Measurements from ENCODE around the gene OR2T34.
"Not testable (repeated sequence)": the region's sequence is repeated elsewhere in the genome, so short reads cannot be mapped to it uniquely, and the experiment has no call there.

The OR2T34 gene

GRCh38 chr1:248574657-248575056 is at the start of gene OR2T34:
Gene OR2T34, minus strand, starts transcription at chr1:248574757. Its CDS starts 0 bp downstream, at chr1:248574757.
- not testable (repeated sequence) for H3K4me3 ChIP-seq (ENCODE audit: low read depth, low read length)

GRCh38 chr1:248622570-248623001 is 48.0 kb upstream of the OR2T34 start:
- no peak overlapping the region for H3K4me3 ChIP-seq (ENCODE audit: low read depth, low read length)

DNA sequence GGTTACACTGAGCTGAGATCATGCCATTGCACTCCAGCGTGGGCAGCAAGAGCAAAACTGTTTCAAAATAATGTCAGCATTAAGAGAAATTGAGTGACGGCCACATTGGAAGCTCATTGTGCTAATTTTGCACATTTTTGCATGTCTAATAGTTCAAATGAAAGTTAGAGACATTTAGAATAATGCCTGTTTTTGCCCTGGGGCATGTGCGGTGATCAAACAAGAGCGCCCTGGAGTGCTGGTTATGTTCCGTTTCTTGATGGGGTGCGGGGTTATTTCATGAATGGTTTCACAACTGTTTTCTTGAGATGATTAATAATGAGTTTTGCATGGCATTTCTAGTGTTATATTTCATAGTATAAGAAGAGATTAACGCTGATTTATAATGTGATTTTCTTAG is 47.2 kb upstream of the OR2T34 start:
- no peak overlapping the region for H3K4me3 ChIP-seq (ENCODE audit: low read depth, low read length)

GRCh38 chr1:248618878-248619277 is 44.3 kb upstream of the OR2T34 start:
- no peak overlapping the region for H3K4me3 ChIP-seq (ENCODE audit: low read depth, low read length)

DNA sequence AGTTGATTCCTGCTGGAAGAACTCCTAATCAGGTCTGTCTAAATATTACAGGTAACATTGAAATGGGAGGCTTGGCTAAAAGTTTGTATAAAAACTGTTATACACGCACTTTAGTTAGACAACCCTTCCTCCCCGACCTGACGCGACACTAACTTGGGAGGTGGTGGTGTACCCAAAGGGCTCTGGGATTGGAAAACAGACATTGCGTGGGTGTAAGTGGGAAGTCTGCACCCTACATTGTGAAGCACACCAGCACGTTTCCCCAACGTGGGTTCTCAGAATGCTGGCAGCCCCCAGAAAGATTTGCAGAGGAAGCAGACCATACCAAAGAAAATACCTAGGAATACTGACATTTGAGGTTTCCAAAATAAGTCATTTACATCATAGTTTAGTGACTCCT is 43.6 kb upstream of the OR2T34 start:
- H3K4me3 ChIP-seq (ENCODE audit: low read depth, low read length), result no peak overlapping the region

DNA sequence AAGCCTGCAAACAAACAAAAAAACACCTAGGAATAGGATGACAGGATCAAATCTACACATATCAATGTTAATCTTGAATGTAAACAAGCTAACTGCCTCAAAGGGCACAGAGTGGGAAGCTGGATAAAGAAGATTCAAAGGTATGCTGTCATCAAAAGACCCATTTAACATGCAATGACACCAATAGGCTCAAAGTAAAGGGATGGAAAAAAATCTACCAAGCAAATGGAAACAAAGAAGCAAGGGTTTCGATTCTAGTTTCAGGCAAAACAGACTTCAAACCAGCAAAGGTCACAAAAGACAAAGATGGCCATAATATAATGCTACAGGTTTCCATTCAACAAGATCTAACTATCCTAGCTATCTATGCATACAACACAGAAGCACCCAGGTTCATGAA is 39.2 kb upstream of the OR2T34 start:
- no peak overlapping the region for H3K4me3 ChIP-seq (ENCODE audit: low read depth, low read length)

- H3K4me3 ChIP-seq (ENCODE audit: low read depth, low read length), result no peak overlapping the region
These were observed 37.4 kb upstream of the OR2T34 start for GRCh38 chr1:248611883-248612414.

- no peak overlapping the region for H3K4me3 ChIP-seq (ENCODE audit: low read depth, low read length)
These were observed 35.7 kb upstream of the OR2T34 start for GRCh38 chr1:248610301-248610700.

GRCh38 chr1:248599396-248599795 is 24.8 kb upstream of the OR2T34 start:
- H3K4me3 ChIP-seq (ENCODE audit: low read depth, low read length), result no peak overlapping the region

- no peak within 1 kb of the TSS for H3K4me3 ChIP-seq (ENCODE audit: low read depth, low read length)
These were observed 23.0 kb upstream of the OR2T34 start, which contains the start of gene OR2T10 for GRCh38 chr1:248597589-248597988. Gene OR2T10, minus strand, starts transcription at chr1:248597700. Its CDS starts 3,932 bp downstream, at chr1:248593768.

DNA sequence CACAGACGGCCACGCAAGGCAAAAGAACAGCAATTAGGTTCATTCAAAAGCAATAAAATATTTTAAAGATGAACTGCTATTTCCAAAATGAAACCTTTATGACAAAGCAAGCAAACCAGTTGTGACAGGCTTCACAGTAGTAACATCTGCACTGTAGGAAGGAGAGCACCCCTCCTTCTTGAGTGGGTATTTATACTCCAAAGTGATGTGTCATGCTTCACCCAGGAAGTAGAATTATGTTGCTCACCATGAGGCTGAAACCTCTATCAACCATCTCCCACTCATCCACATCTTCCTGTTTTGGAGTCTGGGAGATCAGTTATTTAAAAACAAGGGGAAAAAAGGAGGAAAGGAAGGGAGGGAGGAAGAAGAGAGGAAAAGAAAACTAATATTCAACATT is 22.1 kb upstream of the OR2T34 start:
- H3K4me3 ChIP-seq (ENCODE audit: low read depth, low read length), result no peak overlapping the region

DNA sequence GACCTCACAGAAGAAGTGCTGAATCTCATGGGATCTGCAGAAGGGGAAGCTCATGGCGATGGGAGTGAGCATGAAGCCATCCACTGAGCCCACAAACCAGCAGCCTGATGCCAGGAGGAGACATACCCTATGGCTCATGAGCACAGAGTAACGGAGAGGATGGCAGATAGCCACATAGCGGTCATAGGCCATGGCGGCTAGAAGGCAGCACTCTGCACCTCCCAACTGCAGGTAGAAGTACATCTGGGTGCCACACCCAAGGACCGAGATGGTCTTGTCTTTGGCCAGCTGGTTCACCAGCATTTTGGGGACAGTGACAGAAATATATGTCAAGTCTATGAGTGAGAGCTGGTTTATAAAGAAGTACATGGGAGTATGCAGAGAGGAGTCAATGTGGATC is 18.7 kb upstream of the OR2T34 start:
- no peak overlapping the region for H3K4me3 ChIP-seq (ENCODE audit: low read depth, low read length)

- no peak overlapping the region for H3K4me3 ChIP-seq (ENCODE audit: low read depth, low read length)
These were observed 18.1 kb upstream of the OR2T34 start for GRCh38 chr1:248592655-248593054.

DNA sequence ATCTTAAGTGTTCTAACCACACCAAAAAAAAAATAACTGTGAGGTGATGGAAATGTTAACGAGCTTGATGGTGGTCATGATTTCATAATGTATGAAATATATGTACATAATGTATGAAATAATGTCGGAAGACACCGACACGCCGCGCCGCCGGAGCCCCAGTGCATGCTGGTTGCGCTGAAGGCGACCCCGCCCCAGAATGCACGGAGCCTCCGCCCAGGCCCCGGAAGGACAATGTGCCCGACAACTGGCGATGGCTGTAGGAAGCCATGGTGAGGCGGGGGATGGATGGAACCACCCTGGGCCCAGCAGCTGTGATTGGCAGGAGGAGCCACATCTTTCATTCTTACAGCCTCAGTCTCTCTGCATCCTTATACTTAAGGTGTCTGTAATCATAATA is 15.5 kb upstream of the OR2T34 start:
- H3K4me3 ChIP-seq (ENCODE audit: low read depth, low read length), result no peak overlapping the region

- H3K4me3 ChIP-seq (ENCODE audit: low read depth, low read length), result no peak overlapping the region
These were observed 14.8 kb upstream of the OR2T34 start for GRCh38 chr1:248589334-248589733.

GRCh38 chr1:248585266-248585665 is 10.7 kb upstream of the OR2T34 start:
- H3K4me3 ChIP-seq (ENCODE audit: low read depth, low read length), result no peak overlapping the region

DNA sequence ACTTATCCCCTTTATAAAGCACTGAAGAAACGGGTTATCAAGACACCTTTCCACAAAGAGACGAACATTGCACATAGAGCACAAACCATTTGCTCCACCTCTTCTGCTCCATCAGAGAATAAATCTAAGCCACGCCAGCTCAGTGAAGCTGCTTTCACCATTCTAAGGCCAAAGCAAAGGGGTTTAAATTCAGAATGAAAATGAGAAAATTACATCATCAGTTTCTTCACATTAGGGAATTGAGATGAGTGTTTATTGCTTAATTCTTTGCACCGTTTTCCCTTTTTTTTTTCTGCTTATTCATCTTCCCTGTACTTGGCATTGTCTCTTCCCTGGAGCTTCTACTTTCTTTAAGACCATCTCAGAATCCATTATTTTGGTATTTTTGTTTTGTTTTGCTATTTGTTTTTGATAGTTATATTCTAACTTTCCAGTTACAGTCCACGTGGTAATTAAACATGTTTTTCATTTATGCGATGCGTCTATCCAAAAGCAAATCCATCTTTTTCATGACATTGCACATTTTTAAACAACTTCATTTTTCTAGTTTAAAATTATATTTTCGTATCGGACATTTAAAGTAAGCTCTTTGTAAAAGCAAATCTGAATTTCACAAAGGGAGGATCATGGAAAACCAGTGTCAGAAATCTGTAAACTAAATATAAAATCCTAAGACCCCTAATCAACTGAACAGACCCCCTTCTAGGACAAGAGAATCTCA is 1.9 kb upstream of the OR2T34 start:
- no peak overlapping the region for H3K4me3 ChIP-seq (ENCODE audit: low read depth, low read length)

GRCh38 chr1:248573856-248574255 is 701 bp downstream of the OR2T34 start:
- H3K4me3 ChIP-seq (ENCODE audit: low read depth, low read length), result not testable (repeated sequence)

DNA sequence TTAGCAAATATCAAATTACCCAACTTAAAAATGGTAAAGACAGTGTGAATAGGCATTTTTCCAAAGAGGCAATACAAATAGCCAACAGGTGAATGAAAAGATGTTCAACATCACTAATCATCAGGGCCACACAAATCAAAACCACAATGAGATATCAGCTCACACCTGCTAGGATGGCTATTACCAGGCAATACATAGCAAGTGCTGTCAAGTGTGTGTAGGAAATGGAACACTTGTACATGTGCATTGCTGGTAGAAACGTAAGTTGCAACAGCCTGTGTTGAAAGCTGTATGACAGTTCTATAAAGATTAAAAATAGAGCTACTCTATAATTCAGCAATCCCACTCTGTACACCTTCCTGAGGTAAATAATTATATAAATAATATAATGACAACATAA is 2.5 kb downstream of the OR2T34 start:
- H3K4me3 ChIP-seq (ENCODE audit: low read depth, low read length), result not testable (repeated sequence)

GRCh38 chr1:248570811-248571210 is 3.7 kb downstream of the OR2T34 start:
- not testable (repeated sequence) for H3K4me3 ChIP-seq (ENCODE audit: low read depth, low read length)

GRCh38 chr1:248569049-248569448 is 5.5 kb downstream of the OR2T34 start:
- not testable (repeated sequence) for H3K4me3 ChIP-seq (ENCODE audit: low read depth, low read length)

- not testable (repeated sequence) for H3K4me3 ChIP-seq (ENCODE audit: low read depth, low read length)
These were observed 8.8 kb downstream of the OR2T34 start for GRCh38 chr1:248565530-248566373.
